ENCODE data around the gene FHIT.

DNA sequence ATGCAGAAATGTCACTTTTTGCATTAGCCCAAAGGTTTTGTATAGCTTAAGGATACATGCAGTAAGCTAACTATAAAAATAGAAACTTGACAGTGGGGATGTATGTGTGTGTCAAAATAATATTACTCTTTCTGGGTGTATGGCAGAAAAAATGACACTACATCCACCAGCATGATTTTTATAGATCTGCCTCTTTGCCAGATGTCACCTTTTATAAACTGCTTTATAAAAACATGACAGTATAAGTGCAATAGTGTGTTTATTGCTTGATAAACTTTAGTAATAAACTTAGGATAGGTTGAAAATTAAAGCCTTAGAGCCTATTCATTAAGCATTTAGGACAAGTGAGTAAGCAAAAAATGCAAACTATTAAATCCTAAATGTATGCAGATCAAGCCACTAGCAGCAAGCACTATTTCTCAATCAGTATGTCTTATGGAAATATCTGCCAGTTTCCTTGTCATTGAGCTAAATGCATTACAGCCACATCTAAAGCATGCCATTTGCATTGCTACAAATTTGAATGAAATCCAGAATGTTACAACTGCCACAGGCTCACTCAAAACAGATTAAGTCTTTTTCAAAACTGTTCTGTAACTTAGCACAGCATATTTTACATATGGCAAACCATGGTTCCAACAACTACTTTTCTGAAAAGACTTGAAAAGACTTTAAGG is 935.0 kb downstream of the FHIT start:
- TF ChIP-seq, protein P1, sequence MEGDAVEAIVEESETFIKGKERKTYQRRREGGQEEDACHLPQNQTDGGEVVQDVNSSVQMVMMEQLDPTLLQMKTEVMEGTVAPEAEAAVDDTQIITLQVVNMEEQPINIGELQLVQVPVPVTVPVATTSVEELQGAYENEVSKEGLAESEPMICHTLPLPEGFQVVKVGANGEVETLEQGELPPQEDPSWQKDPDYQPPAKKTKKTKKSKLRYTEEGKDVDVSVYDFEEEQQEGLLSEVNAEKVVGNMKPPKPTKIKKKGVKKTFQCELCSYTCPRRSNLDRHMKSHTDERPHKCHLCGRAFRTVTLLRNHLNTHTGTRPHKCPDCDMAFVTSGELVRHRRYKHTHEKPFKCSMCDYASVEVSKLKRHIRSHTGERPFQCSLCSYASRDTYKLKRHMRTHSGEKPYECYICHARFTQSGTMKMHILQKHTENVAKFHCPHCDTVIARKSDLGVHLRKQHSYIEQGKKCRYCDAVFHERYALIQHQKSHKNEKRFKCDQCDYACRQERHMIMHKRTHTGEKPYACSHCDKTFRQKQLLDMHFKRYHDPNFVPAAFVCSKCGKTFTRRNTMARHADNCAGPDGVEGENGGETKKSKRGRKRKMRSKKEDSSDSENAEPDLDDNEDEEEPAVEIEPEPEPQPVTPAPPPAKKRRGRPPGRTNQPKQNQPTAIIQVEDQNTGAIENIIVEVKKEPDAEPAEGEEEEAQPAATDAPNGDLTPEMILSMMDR (IDR thresholded peaks at IDR 0.05): no peak
- TF ChIP-seq EP300 (IDR thresholded peaks at IDR 0.05) (no peak), POLR2A (IDR thresholded peaks at IDR 0.05) (no peak)
